ENCODE results near the gene RBM28. TPM values are rescaled to one million over a fixed set of nuclear protein-coding genes. Genes with fewer than 3 reads are reported as not detected.

RBM28 gene
- 10 to 100 TPM; 30.1 to 51.0 (median 43.5) TPM for total RNA-seq
- polyA plus RNA-seq, result 1 to 10 TPM; 9.0 to 9.4 TPM
- total RNA-seq, result 57.2 reads per million, percentile 74 among the genes with 10 or more reads in this experiment

DNA sequence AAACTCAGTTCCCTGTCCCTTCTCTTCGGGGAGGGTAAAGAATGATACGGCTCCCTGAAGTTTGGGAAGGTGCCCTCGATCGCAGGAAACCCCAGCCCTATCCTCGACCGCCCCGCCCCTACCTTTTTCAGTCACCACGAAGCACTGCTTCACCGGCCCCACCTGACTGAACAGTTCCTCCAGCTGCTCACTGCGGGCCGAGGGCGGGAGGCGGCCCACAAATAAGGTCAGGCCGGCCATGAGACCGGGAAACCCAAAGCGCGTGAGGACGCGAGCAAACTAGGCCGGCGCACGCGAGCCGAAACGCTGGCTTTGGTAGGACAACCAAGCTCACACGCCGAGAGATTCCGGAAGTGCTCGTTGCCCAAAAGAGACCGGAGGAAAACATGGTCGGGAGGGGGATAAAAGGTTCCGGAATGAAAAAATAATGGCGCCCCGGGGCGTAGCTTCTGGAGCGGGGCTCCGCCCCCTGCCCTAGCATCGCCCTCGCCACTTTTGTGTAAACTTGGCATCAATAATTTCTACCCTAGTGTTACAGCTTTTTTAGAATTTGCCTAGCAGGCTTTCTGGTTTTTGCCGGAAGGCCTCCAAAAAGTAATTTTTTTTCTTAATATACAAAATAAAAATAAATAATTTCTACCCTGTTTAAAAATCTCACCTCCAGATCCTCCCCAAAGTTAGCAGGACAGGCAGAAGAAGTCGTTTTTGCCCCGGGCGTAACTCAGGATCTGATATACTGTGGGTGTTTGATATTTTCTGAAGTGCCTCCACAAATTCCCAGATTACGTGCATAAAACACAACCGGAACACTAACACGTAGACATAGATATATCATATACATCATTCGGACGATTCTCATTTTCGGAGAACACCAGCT is at the start of gene RBM28:
TSS of gene RBM28 (minus strand) at position 355 of the 877 bp plus-strand sequence. CDS start at position 240, 115 bp downstream.
- Histone ChIP-seq H3K36me3 (ENCODE audit: control insufficient read depth in 2 of 3, insufficient read depth in 3 of 3, low read length in 3 of 3) (peaks cover 1 to 7% (median 7%) of the 10 kb centered on the region in 3 experiments), H3K27ac (ENCODE audit: low read depth, low read length) (peak within 1 kb of the TSS; percentile 83), H3K9me3 (ENCODE audit: control insufficient read depth in 2 of 3, low read length in 3 of 3) (no peaks in the 10 kb centered on the region), H3K27me3 (ENCODE audit: control insufficient read depth in 2 of 2, insufficient read depth in 2 of 2, low read length in 2 of 2) (no peaks in the 10 kb centered on the region), H3K4me1 (ENCODE audit: control insufficient read depth in 2 of 2, insufficient read depth in 2 of 2, low read length in 2 of 2) (peaks cover 16 to 20% of the 10 kb centered on the region in 2 donors), H3K4me3 (ENCODE audit: low read length) (peak within 1 kb of the TSS; percentile 97)
- Mint-ChIP-seq H3K9me3 (peaks cover 0 to 4% (median 0%) of the 10 kb centered on the region in 11 donors), H3K27me3 (peaks cover 0 to 15% (median 7%) of the 10 kb centered on the region in 5 donors), H3K4me1 (peaks cover 19 to 44% (median 34%) of the 10 kb centered on the region in 7 donors), H3K4me3 (peak within 1 kb of the TSS; percentile 89 to 98 (median 96)), H3K36me3 (peaks cover 0 to 9% (median 6%) of the 10 kb centered on the region in 5 donors), H3K27ac (peak within 1 kb of the TSS; percentile 83 to 96 (median 93))
- DNase-seq (peak; percentile 80 to 93 (median 90)), ATAC-seq (peak; percentile 98)
- ChIA-PET POLR2A (interaction anchor here (0.6 to 1.5 kb wide), 6 partner anchors 9 to 711 kb away, joined by 3 to 8 read pairs (median 4); partner anchors contain the start of genes HILPDA, IMPDH1, PRRT4 and TNPO3), CTCF (interaction anchor here (0.7 to 3.3 kb wide), 6 partner anchors 10 to 116 kb away, joined by 4 to 27 read pairs (median 6); no protein-coding TSS in a partner anchor)
- intact Hi-C loops (cut with micrococcal nuclease), result loop anchor here (1.0 to 5.0 kb wide), 22 partner anchors 8 to 1727 kb away; partner anchors contain the start of genes GCC1 (in 2 of the 2), HILPDA (in 2 of the 2), METTL2B (in 2 of the 2) and PRRT4 (in 2 of the 2)

- Histone ChIP-seq H3K27me3 (ENCODE audit: control insufficient read depth in 2 of 2, insufficient read depth in 2 of 2, low read length in 2 of 2) (no peaks in the 10 kb centered on the region), H3K4me1 (ENCODE audit: control insufficient read depth in 2 of 2, insufficient read depth in 2 of 2, low read length in 2 of 2) (no peaks in the 10 kb centered on the region), H3K9me3 (ENCODE audit: control insufficient read depth in 2 of 3, low read length in 3 of 3) (no peaks in the 10 kb centered on the region), H3K4me3 (ENCODE audit: low read length) (no peak overlapping the region), H3K27ac (ENCODE audit: low read depth, low read length) (no peak overlapping the region), H3K36me3 (ENCODE audit: control insufficient read depth in 2 of 3, insufficient read depth in 3 of 3, low read length in 3 of 3) (peaks cover 0 to 61% (median 5%) of the 10 kb centered on the region in 3 experiments)
- Mint-ChIP-seq H3K36me3 (peaks cover 0 to 10% (median 6%) of the 10 kb centered on the region in 5 donors), H3K4me3 (no peak overlapping the region), H3K4me1 (peaks cover 0 to 4% (median 0%) of the 10 kb centered on the region in 7 donors), H3K27ac (no peak overlapping the region), H3K9me3 (no peaks in the 10 kb centered on the region), H3K27me3 (peaks cover 0 to 4% (median 0%) of the 10 kb centered on the region in 5 donors)
- POLR2A ChIA-PET, result no interaction called here
- CTCF ChIA-PET, result no interaction called here
- intact Hi-C loops (cut with micrococcal nuclease), result no loop called here
- DNase-seq (no peak), ATAC-seq (no peak)
These were observed 49.0 kb upstream of the RBM28 start for GRCh38 chr7:128392446-128393327.

DNA sequence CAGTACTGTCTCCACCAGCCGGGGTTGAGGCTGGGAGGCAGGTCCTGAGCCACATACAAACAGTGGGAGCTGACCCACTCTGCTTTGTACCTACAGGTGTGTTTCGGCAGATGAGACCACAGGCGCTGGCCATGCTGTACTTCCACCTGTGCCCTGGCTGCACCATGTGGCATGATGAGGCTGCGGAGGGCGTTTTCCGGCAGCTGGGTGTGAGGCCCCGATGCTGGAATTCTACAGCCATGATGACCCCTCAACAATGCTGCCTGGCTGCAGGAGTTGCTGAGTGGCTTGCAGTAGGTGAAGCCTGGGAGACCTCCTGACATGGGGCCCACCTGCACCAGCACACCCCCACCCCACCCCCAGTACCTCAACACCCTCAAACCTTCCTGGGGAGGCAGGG is 48.1 kb upstream of the RBM28 start:
- Mint-ChIP-seq H3K4me3 (no peak overlapping the region), H3K9me3 (no peaks in the 10 kb centered on the region), H3K27me3 (peaks cover 0 to 4% (median 0%) of the 10 kb centered on the region in 5 donors), H3K36me3 (peaks cover 0 to 3% (median 3%) of the 10 kb centered on the region in 5 donors), H3K27ac (no peak overlapping the region), H3K4me1 (peaks cover 0 to 6% (median 0%) of the 10 kb centered on the region in 7 donors)
- Histone ChIP-seq H3K27me3 (ENCODE audit: control insufficient read depth in 2 of 2, insufficient read depth in 2 of 2, low read length in 2 of 2) (no peaks in the 10 kb centered on the region), H3K4me3 (ENCODE audit: low read length) (no peak overlapping the region), H3K36me3 (ENCODE audit: control insufficient read depth in 2 of 3, insufficient read depth in 3 of 3, low read length in 3 of 3) (peaks cover 0 to 52% (median 5%) of the 10 kb centered on the region in 3 experiments), H3K4me1 (ENCODE audit: control insufficient read depth in 2 of 2, insufficient read depth in 2 of 2, low read length in 2 of 2) (no peaks in the 10 kb centered on the region), H3K9me3 (ENCODE audit: control insufficient read depth in 2 of 3, low read length in 3 of 3) (no peaks in the 10 kb centered on the region), H3K27ac (ENCODE audit: low read depth, low read length) (no peak overlapping the region)
- ChIA-PET CTCF (interaction anchor here (1.1 kb wide), 1 partner anchor 44 kb away, joined by 7 read pairs; no protein-coding TSS in a partner anchor), POLR2A (no interaction called here)
- DNase-seq (no peak), ATAC-seq (no peak)
- intact Hi-C loops (cut with micrococcal nuclease), result no loop called here

- no peak for ATAC-seq
These were observed 47.3 kb upstream of the RBM28 start for GRCh38 chr7:128390871-128391565.

DNA sequence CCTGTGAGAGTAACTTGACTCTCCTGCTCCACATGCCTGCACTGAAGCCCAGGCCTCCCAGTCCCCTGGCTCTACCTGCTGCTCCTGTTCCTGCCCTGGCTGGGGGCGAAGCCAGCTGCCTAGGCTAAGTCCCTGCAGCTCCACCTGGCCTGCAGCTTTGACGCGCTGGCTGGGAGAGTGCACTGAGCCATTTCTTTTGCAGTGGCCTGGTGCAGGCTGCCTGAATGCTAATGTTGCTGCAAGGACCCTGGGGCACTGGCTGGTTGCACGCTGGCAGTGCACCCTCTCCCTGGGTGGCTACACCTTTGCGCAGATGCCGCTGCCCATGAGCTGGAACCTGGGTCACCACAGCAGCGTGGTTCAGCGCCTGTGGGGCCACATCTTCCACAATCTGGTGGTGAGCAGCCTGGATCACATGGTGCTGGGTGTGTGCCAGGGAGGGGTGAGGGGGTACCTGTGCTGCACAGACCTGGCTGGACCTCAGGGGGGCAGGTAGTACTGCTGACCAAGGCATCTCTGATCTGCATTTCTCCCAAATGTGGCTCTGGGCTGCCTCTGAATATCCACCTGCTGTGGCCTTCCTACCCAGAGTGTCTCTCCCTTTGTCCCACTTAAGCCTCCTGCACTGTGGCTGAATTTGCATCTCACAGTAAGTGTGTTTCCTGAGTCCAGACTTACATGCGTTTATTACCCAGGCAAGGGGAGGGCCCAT is 46.1 kb upstream of the RBM28 start:
- peaks cover 0 to 32% (median 5%) of the 10 kb centered on the region in 3 experiments for H3K36me3 ChIP-seq (ENCODE audit: control insufficient read depth in 2 of 3, insufficient read depth in 3 of 3, low read length in 3 of 3)
- no peaks in the 10 kb centered on the region for H3K4me1 ChIP-seq (ENCODE audit: control insufficient read depth in 2 of 2, insufficient read depth in 2 of 2, low read length in 2 of 2)
- Mint-ChIP-seq H3K9me3 (no peaks in the 10 kb centered on the region), H3K27ac (no peak overlapping the region), H3K27me3 (peaks cover 0 to 4% (median 0%) of the 10 kb centered on the region in 5 donors), H3K4me3 (no peak overlapping the region), H3K4me1 (peaks cover 0 to 6% (median 0%) of the 10 kb centered on the region in 7 donors), H3K36me3 (no peaks in the 10 kb centered on the region)
- no peak for DNase-seq
- intact Hi-C loops (cut with micrococcal nuclease), result loop anchor here (5.0 kb wide), 2 partner anchors 38 to 1587 kb away; no protein-coding TSS in a partner anchor
- H3K9me3 ChIP-seq (ENCODE audit: control insufficient read depth in 2 of 3, low read length in 3 of 3), result no peaks in the 10 kb centered on the region
- no peaks in the 10 kb centered on the region for H3K27me3 ChIP-seq (ENCODE audit: control insufficient read depth in 2 of 2, insufficient read depth in 2 of 2, low read length in 2 of 2)
- H3K4me3 ChIP-seq (ENCODE audit: low read length), result no peak overlapping the region
- ATAC-seq, result no peak
- POLR2A ChIA-PET, result interaction anchor here (1.1 kb wide), 1 partner anchor 42 kb away, joined by 3 read pairs; no protein-coding TSS in a partner anchor
- no peak overlapping the region for H3K27ac ChIP-seq (ENCODE audit: low read depth, low read length)
- CTCF ChIA-PET, result interaction anchor here (4.1 kb wide), 2 partner anchors 9 to 41 kb away, joined by 20 to 60 read pairs; no protein-coding TSS in a partner anchor

More at GRCh38 chr7:128390871-128391565, 47.3 kb upstream of the RBM28 start:
- H3K9me3 ChIP-seq (ENCODE audit: control insufficient read depth in 2 of 3, low read length in 3 of 3), result no peaks in the 10 kb centered on the region
- no peak for DNase-seq
- Mint-ChIP-seq H3K36me3 (no peaks in the 10 kb centered on the region), H3K9me3 (no peaks in the 10 kb centered on the region), H3K27ac (peak overlapping the region in 3 of 9 donors; percentile 39 to 81 (median 43)), H3K27me3 (peaks cover 0 to 4% (median 0%) of the 10 kb centered on the region in 5 donors), H3K4me1 (peaks cover 0 to 6% (median 0%) of the 10 kb centered on the region in 7 donors), H3K4me3 (no peak overlapping the region)
- intact Hi-C loops (cut with micrococcal nuclease), result no loop called here
- ChIA-PET POLR2A (no interaction called here), CTCF (interaction anchor here (1.1 kb wide), 2 partner anchors 25 to 43 kb away, joined by 3 to 7 read pairs; no protein-coding TSS in a partner anchor)
- no peak overlapping the region for H3K27ac ChIP-seq (ENCODE audit: low read depth, low read length)
- no peaks in the 10 kb centered on the region for H3K27me3 ChIP-seq (ENCODE audit: control insufficient read depth in 2 of 2, insufficient read depth in 2 of 2, low read length in 2 of 2)
- H3K4me3 ChIP-seq (ENCODE audit: low read length), result no peak overlapping the region
- no peaks in the 10 kb centered on the region for H3K4me1 ChIP-seq (ENCODE audit: control insufficient read depth in 2 of 2, insufficient read depth in 2 of 2, low read length in 2 of 2)
- H3K36me3 ChIP-seq (ENCODE audit: control insufficient read depth in 2 of 3, insufficient read depth in 3 of 3, low read length in 3 of 3), result peaks cover 0 to 44% (median 5%) of the 10 kb centered on the region in 3 experiments
